PFSK-1 (cell line): ENCODE data around the gene STK17B. TPM values are rescaled to one million over a fixed set of nuclear protein-coding genes. Genes with fewer than 3 reads are reported as not detected.

ENCODE experiments used
- FOXP2 ChIP-seq: optimal IDR thresholded peaks from 2 replicates; pipeline ENCODE3; 2011; ENCODE audit warnings: borderline replicate concordance, control low read depth, inconsistent platforms; ENCODE audit not compliant: insufficient read depth; ENCODE audit errors: extremely low read length, extremely low read depth
- POLR2AphosphoS5 ChIP-seq: IDR thresholded peaks from 2 replicates; pipeline ENCODE4 v1.6.1; 2012; ENCODE audit warnings: low read depth, mild to moderate bottlenecking, control low read depth, low read length, moderate library complexity
- REST ChIP-seq, 2 experiments: IDR thresholded peaks; 2 replicates each; pipeline versions ENCODE4 v1.6.1 to v1.8.0; 2011 to 2012; ENCODE audit warnings: low read depth in 2 of 2, low read length in 2 of 2, control low read depth in 1 of 2, inconsistent platforms in 1 of 2, mild to moderate bottlenecking in 1 of 2, moderate library complexity in 1 of 2; ENCODE audit not compliant: insufficient read depth in 1 of 2
- SIN3A ChIP-seq: IDR thresholded peaks from 2 replicates; pipeline ENCODE4 v1.6.1; 2012; ENCODE audit warnings: mild to moderate bottlenecking, low read length, moderate library complexity, borderline replicate concordance; ENCODE audit not compliant: insufficient read depth
- TAF1 ChIP-seq: IDR thresholded peaks from 2 replicates; pipeline ENCODE4 v1.6.1; 2012; ENCODE audit warnings: low read length, control low read depth, borderline replicate concordance; ENCODE audit not compliant: insufficient read depth
- polyA plus RNA-seq: library from polyadenylated mRNA; unstranded; fragments of >200 nt; gene quantifications from one replicate; pipeline ENCODE4 v1.2.1, GENCODE V29; 2012; ENCODE audit warnings: low read depth, missing spikeins; ENCODE audit not compliant: insufficient read length

STK17B gene
- 1.8 TPM for polyA plus RNA-seq

GRCh38 chr2:196171248-196171871, at the start of gene STK17B:
Gene STK17B, minus strand, starts transcription at chr2:196171578. Its CDS starts 8,195 bp downstream, at chr2:196163383.
- TF ChIP-seq POLR2AphosphoS5 (peak; percentile 96), FOXP2 (peak; percentile 78), TAF1 (peak; percentile 99), REST (IDR thresholded peaks at IDR 0.05; ENCODE audit: insufficient read depth in 1 of 2, low read depth in 2 of 2, low read length in 2 of 2) (peak in 1 of 2 experiments; percentile 37; a peak in 1 of 4 replicates), SIN3A (peak; percentile 85; the same call in 1 of the 2 replicates)

- TF ChIP-seq FOXP2 (no peak), POLR2AphosphoS5 (no peak), REST (IDR thresholded peaks at IDR 0.05; ENCODE audit: insufficient read depth in 1 of 2, low read depth in 2 of 2, low read length in 2 of 2) (no peak), SIN3A (no peak), TAF1 (no peak)
Observed at GRCh38 chr2:196220671-196221070, 49.3 kb upstream of the STK17B start.

GRCh38 chr2:196219671-196220070, 48.3 kb upstream of the STK17B start:
- TF ChIP-seq REST (IDR thresholded peaks at IDR 0.05; ENCODE audit: insufficient read depth in 1 of 2, low read depth in 2 of 2, low read length in 2 of 2) (no peak), SIN3A (no peak), FOXP2 (no peak), TAF1 (no peak), POLR2AphosphoS5 (no peak)

- TF ChIP-seq FOXP2 = no peak
- no peak for TF ChIP-seq POLR2AphosphoS5
- TF ChIP-seq REST (IDR thresholded peaks at IDR 0.05; ENCODE audit: insufficient read depth in 1 of 2, low read depth in 2 of 2, low read length in 2 of 2) = no peak
- no peak for TF ChIP-seq SIN3A
- TF ChIP-seq TAF1 = no peak
Observed at GRCh38 chr2:196218106-196218505, 46.7 kb upstream of the STK17B start.

GRCh38 chr2:196217116-196217515, 45.7 kb upstream of the STK17B start:
- TF ChIP-seq POLR2AphosphoS5 (no peak), TAF1 (no peak), REST (IDR thresholded peaks at IDR 0.05; ENCODE audit: insufficient read depth in 1 of 2, low read depth in 2 of 2, low read length in 2 of 2) (no peak)
